Activated naive CD4-positive, alpha-beta T cell treated with anti-CD3 and anti-CD28 coated beads, Interleukin-2, amount 50 U/mL, for 72 hours (primary cell): ENCODE data around the gene CYP46A1. TPM values are rescaled to one million over a fixed set of nuclear protein-coding genes. Genes with fewer than 3 reads are reported as not detected.
A peak's percentile ranks its signal among the peaks of the same experiment; 100 is the strongest.

ENCODE experiments used
- ATAC-seq, 2 donors: fragments of 150-1000 bp; cut with Tn5 transposase; 2 replicates each; pipeline ENCODE4 v1.10.0; 2021; ENCODE audit warnings: mild to moderate bottlenecking in 2 of 2, moderate library complexity in 2 of 2
- DNase-seq, 2 donors: peaks; one replicate each; pipeline ENCODE4 v3.0.0; 2021 to 2022; ENCODE audit warnings: low spot score in 2 of 2
- H3K27ac Mint-ChIP-seq, 2 donors: one replicate each; pipeline ENCODE4 v1.8.0; 2022; ENCODE audit warnings: mild to moderate bottlenecking in 2 of 2, mixed read lengths in 2 of 2
- H3K36me3 Mint-ChIP-seq, 2 donors: one replicate each; pipeline ENCODE4 v1.8.0; 2022; ENCODE audit warnings: mixed read lengths in 2 of 2
- H3K9me3 Mint-ChIP-seq, 2 donors: one replicate each; pipeline ENCODE4 v1.8.0; 2022; ENCODE audit warnings: mixed read lengths in 2 of 2
- total RNA-seq, 2 donors: library from RNA; stranded (reverse); gene quantifications; one replicate each; pipeline ENCODE4 v1.2.3, GENCODE V29; 2022

CYP46A1 gene
- total RNA-seq, 2 donors from 2014 or later = 0.14 to 0.21 TPM

GRCh38 chr14:99715266-99716000 lies 31.3 kb downstream of the CYP46A1 start:
- no peak overlapping the region for H3K27ac Mint-ChIP-seq
- peak in 1 of 2 donors; percentile 31 for DNase-seq
- no peaks in the 10 kb centered on the region for H3K36me3 Mint-ChIP-seq
- no peak for ATAC-seq
- no peaks in the 10 kb centered on the region for H3K9me3 Mint-ChIP-seq

GRCh38 chr14:99716091-99716849 lies 32.2 kb downstream of the CYP46A1 start:
- peak in 1 of 2 donors; percentile 43 for DNase-seq
- Mint-ChIP-seq H3K9me3 (no peaks in the 10 kb centered on the region), H3K27ac (peak overlapping the region in 1 of 2 donors; percentile 2), H3K36me3 (no peaks in the 10 kb centered on the region)
- ATAC-seq = no peak

- Mint-ChIP-seq H3K36me3 (no peaks in the 10 kb centered on the region), H3K9me3 (no peaks in the 10 kb centered on the region), H3K27ac (peak overlapping the region in 1 of 2 donors; percentile 2)
- ATAC-seq = no peak
- peak in 1 of 2 donors; percentile 21 for DNase-seq
These were observed 33.0 kb downstream of the CYP46A1 start for GRCh38 chr14:99716850-99717681.

GRCh38 chr14:99717682-99718013 lies 33.5 kb downstream of the CYP46A1 start:
- H3K27ac Mint-ChIP-seq = no peak overlapping the region
- H3K9me3 Mint-ChIP-seq = no peaks in the 10 kb centered on the region
- ATAC-seq (no peak), DNase-seq (no peak)
- no peaks in the 10 kb centered on the region for H3K36me3 Mint-ChIP-seq

- ATAC-seq (no peak), DNase-seq (peak in 1 of 2 donors; percentile 31)
- Mint-ChIP-seq H3K36me3 (no peaks in the 10 kb centered on the region), H3K9me3 (no peaks in the 10 kb centered on the region), H3K27ac (no peak overlapping the region)
These were observed 34.1 kb downstream of the CYP46A1 start for GRCh38 chr14:99718031-99718810.

- Mint-ChIP-seq H3K27ac (no peak overlapping the region), H3K36me3 (no peaks in the 10 kb centered on the region), H3K9me3 (no peaks in the 10 kb centered on the region)
- ATAC-seq = no peak
- no peak for DNase-seq
These were observed 34.7 kb downstream of the CYP46A1 start for GRCh38 chr14:99718811-99719192.

GRCh38 chr14:99720941-99721791 lies 37.1 kb downstream of the CYP46A1 start:
- H3K9me3 Mint-ChIP-seq = no peaks in the 10 kb centered on the region
- no peaks in the 10 kb centered on the region for H3K36me3 Mint-ChIP-seq
- H3K27ac Mint-ChIP-seq = no peak overlapping the region
- ATAC-seq (no peak), DNase-seq (peak in 1 of 2 donors; percentile 43)

GRCh38 chr14:99721792-99722516 lies 37.9 kb downstream of the CYP46A1 start:
- no peak overlapping the region for H3K27ac Mint-ChIP-seq
- ATAC-seq = no peak
- DNase-seq = peak in 1 of 2 donors; percentile 42
- H3K9me3 Mint-ChIP-seq = no peaks in the 10 kb centered on the region
- no peaks in the 10 kb centered on the region for H3K36me3 Mint-ChIP-seq

GRCh38 chr14:99722741-99723140 lies 38.6 kb downstream of the CYP46A1 start:
- no peaks in the 10 kb centered on the region for H3K36me3 Mint-ChIP-seq
- peak in 1 of 2 donors; percentile 9 for DNase-seq
- H3K9me3 Mint-ChIP-seq = no peaks in the 10 kb centered on the region
- no peak overlapping the region for H3K27ac Mint-ChIP-seq
- no peak for ATAC-seq

- Mint-ChIP-seq H3K27ac (no peak overlapping the region), H3K9me3 (no peaks in the 10 kb centered on the region), H3K36me3 (no peaks in the 10 kb centered on the region)
- ATAC-seq (no peak), DNase-seq (peak in 1 of 2 donors; percentile 21)
These were observed 40.2 kb downstream of the CYP46A1 start for GRCh38 chr14:99724196-99724891.

- ATAC-seq (no peak), DNase-seq (peak in 1 of 2 donors; percentile 30)
- Mint-ChIP-seq H3K36me3 (no peaks in the 10 kb centered on the region), H3K9me3 (no peaks in the 10 kb centered on the region), H3K27ac (no peak overlapping the region)
These were observed 41.1 kb downstream of the CYP46A1 start for GRCh38 chr14:99724939-99725773.

GRCh38 chr14:99725774-99726537 lies 41.9 kb downstream of the CYP46A1 start:
- Mint-ChIP-seq H3K9me3 (no peaks in the 10 kb centered on the region), H3K27ac (no peak overlapping the region), H3K36me3 (no peaks in the 10 kb centered on the region)
- ATAC-seq (no peak), DNase-seq (peak in 1 of 2 donors; percentile 38)

- no peaks in the 10 kb centered on the region for H3K36me3 Mint-ChIP-seq
- ATAC-seq = no peak
- no peak overlapping the region for H3K27ac Mint-ChIP-seq
- H3K9me3 Mint-ChIP-seq = no peaks in the 10 kb centered on the region
- peak in 1 of 2 donors; percentile 52 for DNase-seq
These were observed 42.5 kb downstream of the CYP46A1 start for GRCh38 chr14:99726538-99727095.
